Left lung (tissue), 10 donors: ENCODE results near the gene PRR5. TPM values are rescaled to one million over a fixed set of nuclear protein-coding genes. Genes with fewer than 3 reads are reported as not detected.
A peak's percentile ranks its signal among the peaks of the same experiment; 100 is the strongest.

Experiments used
- ATAC-seq: fragments of 200-7000 bp; cut with Tn5 transposase; one replicate; pipeline ENCODE4 v1.9.1; 2020; ENCODE audit warnings: moderate library complexity
- DNase-seq, 4 donors: peaks; one replicate each; pipeline ENCODE4 v3.0.0-alpha.2; 2013 to 2020
- H3K27ac ChIP-seq, 2 donors: fragments of 200-600 bp; sonication (generic) in 1 of 2; one replicate each; pipeline versions ENCODE4 v1.5.0 to v1.8.0; 2020 to 2021
- H3K27me3 ChIP-seq, 2 donors: fragments of 200-600 bp; sonication (generic) in 1 of 2; one replicate each; pipeline versions ENCODE4 v1.5.0 to v1.8.0; 2020 to 2021
- H3K36me3 ChIP-seq, 2 donors: fragments of 200-600 bp; sonication (generic) in 1 of 2; one replicate each; pipeline versions ENCODE4 v1.5.0 to v1.8.0; 2020 to 2021
- H3K4me1 ChIP-seq, 2 donors: fragments of 200-600 bp; one replicate each; pipeline ENCODE4 v1.8.0; 2021
- H3K4me3 ChIP-seq, 2 donors: fragments of 200-600 bp; sonication (generic) in 1 of 2; one replicate each; pipeline versions ENCODE4 v1.5.0 to v1.8.0; 2020 to 2021; ENCODE audit warnings: mild to moderate bottlenecking in 1 of 2
- H3K9me3 ChIP-seq, 2 donors: fragments of 200-600 bp; sonication (generic) in 1 of 2; one replicate each; pipeline versions ENCODE4 v1.5.0 to v1.8.0; 2020 to 2021
- CTCF ChIP-seq, 2 donors: fragments of 200-600 bp; sonication (generic) in 1 of 2; IDR thresholded peaks; one replicate each; pipeline versions ENCODE4 v1.5.0 to v1.8.0; 2021; ENCODE audit warnings: antibody characterized with exemption in 2 of 2
- intact Hi-C, 2 donors: fragments of 100-400 bp; cut with DNase I; formaldehyde crosslinking; loops; one replicate each; pipeline versions ENCODE4 v1.11.2 to v1.14.2; 2022
- polyA plus RNA-seq, 6 donors: library from polyadenylated mRNA; unstranded; fragments of 120-200 nt; gene quantifications; one replicate each; pipeline ENCODE4 v1.2.1, GENCODE V29; 2013; ENCODE audit not compliant: insufficient read length in 6 of 6
- total RNA-seq, 2 donors: library from RNA; stranded (reverse); fragmentation: NEBNext Ultra II Directional; extraction: Animal tissue kit (Norgen Biotek cat#: 25700); gene quantifications; one replicate each; pipeline ENCODE4 v1.2.1, GENCODE V29; 2021
- donor health status: DM: no; HTN: yes; CAD: no.
- donor health status: DM: no; HTN: no; CAD: no.

PRR5 gene
- total and polyA plus RNA-seq, 8 donors = 7.1 to 24.6 (median 20.0) TPM

- H3K27me3 ChIP-seq = peaks cover 0 to 68% of the 10 kb centered on the region in 2 donors
- intact Hi-C loops = no loop called here
- H3K4me3 ChIP-seq = no peak overlapping the region
- no peak for TF ChIP-seq CTCF (IDR thresholded peaks at IDR 0.05)
- H3K36me3 ChIP-seq = no peaks in the 10 kb centered on the region
- ATAC-seq (peak; percentile 2), DNase-seq (peak in 1 of 4 donors; percentile 35)
- H3K9me3 ChIP-seq = no peaks in the 10 kb centered on the region
- H3K27ac ChIP-seq = no peak overlapping the region
- H3K4me1 ChIP-seq = no peaks in the 10 kb centered on the region
Observed at GRCh38 chr22:44754998-44755397, 53.0 kb downstream of the PRR5 start.

GRCh38 chr22:44755417-44755816 lies 53.4 kb downstream of the PRR5 start:
- peak in 1 of 4 donors; percentile 31 for DNase-seq

GRCh38 chr22:44755956-44756361 lies 54.0 kb downstream of the PRR5 start:
- peak; percentile 68 for ATAC-seq
- no peaks in the 10 kb centered on the region for H3K4me1 ChIP-seq
- peak overlapping the region; percentile 23 to 62 for H3K27ac ChIP-seq
- no peak for TF ChIP-seq CTCF (IDR thresholded peaks at IDR 0.05)
- DNase-seq = peak in 2 of 4 donors; percentile 42 to 78
- no peak overlapping the region for H3K4me3 ChIP-seq
- no peaks in the 10 kb centered on the region for H3K9me3 ChIP-seq
- H3K27me3 ChIP-seq = peaks cover 0 to 59% of the 10 kb centered on the region in 2 donors
- no peaks in the 10 kb centered on the region for H3K36me3 ChIP-seq
- intact Hi-C loops = no loop called here

More at GRCh38 chr22:44755417-44755816, 53.4 kb downstream of the PRR5 start:
- Histone ChIP-seq H3K4me1 (no peaks in the 10 kb centered on the region), H3K27ac (peak overlapping the region; percentile 23 to 62), H3K27me3 (peaks cover 0 to 64% of the 10 kb centered on the region in 2 donors), H3K36me3 (no peaks in the 10 kb centered on the region), H3K9me3 (no peaks in the 10 kb centered on the region), H3K4me3 (no peak overlapping the region)
- intact Hi-C loops = no loop called here
- no peak for TF ChIP-seq CTCF (IDR thresholded peaks at IDR 0.05)
- ATAC-seq = peak; percentile 33

- H3K27me3 ChIP-seq = peaks cover 0 to 34% of the 10 kb centered on the region in 2 donors
- ATAC-seq (no peak), DNase-seq (no peak)
- no peaks in the 10 kb centered on the region for H3K4me1 ChIP-seq
- H3K27ac ChIP-seq = no peak overlapping the region
- H3K4me3 ChIP-seq = no peak overlapping the region
- intact Hi-C loops = no loop called here
- TF ChIP-seq CTCF (IDR thresholded peaks at IDR 0.05) = no peak
- no peaks in the 10 kb centered on the region for H3K9me3 ChIP-seq
- no peaks in the 10 kb centered on the region for H3K36me3 ChIP-seq
Observed at GRCh38 chr22:44758344-44758973, 56.5 kb downstream of the PRR5 start.

GRCh38 chr22:44759001-44759400 lies 57.0 kb downstream of the PRR5 start:
- no peaks in the 10 kb centered on the region for H3K4me1 ChIP-seq
- intact Hi-C loops = no loop called here
- DNase-seq = peak in 1 of 4 donors; percentile 37
- H3K4me3 ChIP-seq = no peak overlapping the region
- peaks cover 0 to 28% of the 10 kb centered on the region in 2 donors for H3K27me3 ChIP-seq
- no peak for TF ChIP-seq CTCF (IDR thresholded peaks at IDR 0.05)
- no peaks in the 10 kb centered on the region for H3K9me3 ChIP-seq
- H3K27ac ChIP-seq = no peak overlapping the region
- no peaks in the 10 kb centered on the region for H3K36me3 ChIP-seq
- ATAC-seq = no peak
